H1 (cell line): ENCODE results near the gene EEF1AKMT3. TPM values are rescaled to one million over a fixed set of nuclear protein-coding genes. Genes with fewer than 3 reads are reported as not detected.

Source experiments
- CTCF ChIA-PET: fragments of 300-600 bp; sonication (Branson Sonifier 250); formaldehyde crosslinking; loops from one replicate; lab custom pipeline; 2021; ENCODE audit not compliant: partially characterized antibody; lab: Charles Lee
- POLR2A ChIA-PET: fragments of 300-600 bp; sonication (Branson Sonifier 250); formaldehyde crosslinking; loops from one replicate; lab custom pipeline; 2021; ENCODE audit warnings: inconsistent platforms; ENCODE audit not compliant: partially characterized antibody; lab: Charles Lee
- DNase-seq, 2 experiments: peaks; one replicate each; pipeline versions ENCODE4 v3.0.0 to v3.0.0-alpha.2; 2010 to 2022; ENCODE audit warnings: low spot score in 2 of 2, low read depth in 1 of 2, mixed read lengths in 1 of 2
- FAIRE-seq: peaks from 2 replicates; lab custom pipeline; 2011; peaks lifted over from hg19 to GRCh38; lab: Jason Lieb, UNC
- H2AFZ ChIP-seq: 2 replicates; pipeline ENCODE4 v1.8.1; 2012; ENCODE audit warnings: low read length, inconsistent platforms
- H2AK5ac ChIP-seq: 2 replicates; pipeline ENCODE4 v1.6.1; 2013; ENCODE audit warnings: low read depth, low read length
- H2BK120ac ChIP-seq: replicated peaks from 2 replicates; pipeline ENCODE3; 2013; ENCODE audit warnings: low read depth, low read length, inconsistent platforms
- H2BK12ac ChIP-seq: 2 replicates; pipeline ENCODE4 v1.6.1; 2013; ENCODE audit warnings: low read depth, low read length
- H2BK15ac ChIP-seq: 2 replicates; pipeline ENCODE4 v1.6.1; 2013; ENCODE audit warnings: low read length
- H2BK20ac ChIP-seq: 2 replicates; pipeline ENCODE4 v1.6.1; 2013; ENCODE audit warnings: low read length
- H2BK5ac ChIP-seq: 2 replicates; pipeline ENCODE4 v1.6.1; 2013; ENCODE audit warnings: low read depth, low read length
- H3K14ac ChIP-seq: 2 replicates; pipeline ENCODE4 v1.6.1; 2013; ENCODE audit warnings: inconsistent platforms; ENCODE audit not compliant: insufficient read length
- H3K18ac ChIP-seq: 2 replicates; pipeline ENCODE4 v1.6.1; 2013; ENCODE audit warnings: low read length; ENCODE audit errors: extremely low read depth
- H3K23ac ChIP-seq: 2 replicates; pipeline ENCODE4 v1.6.1; 2013; ENCODE audit warnings: inconsistent platforms; ENCODE audit not compliant: insufficient read length
- H3K23me2 ChIP-seq: 2 replicates; pipeline ENCODE4 v1.6.1; 2013; ENCODE audit warnings: low read depth, low read length
- H3K27ac ChIP-seq: 2 replicates; pipeline ENCODE4 v1.6.1; 2011; ENCODE audit warnings: low read depth, low read length, inconsistent platforms
- H3K27me3 ChIP-seq, 4 experiments: replicated peaks in 1 of 4; 1 replicate in 1 of 4; 2 replicates in 3 of 4; pipeline versions ENCODE4 v1.6.1 to v1.8.1; 2011 to 2013; ENCODE audit warnings: low read length in 3 of 4, mild to moderate bottlenecking in 3 of 4, inconsistent platforms in 2 of 4, mixed read lengths in 2 of 4, moderate library complexity in 1 of 4; ENCODE audit not compliant: control insufficient read depth in 3 of 4, insufficient read depth in 3 of 4; ENCODE audit errors: extremely low read depth in 1 of 4
- H3K36me3 ChIP-seq, 4 experiments: 2 replicates each; pipeline versions ENCODE4 v1.6.1 to v1.8.1; 2011 to 2013; ENCODE audit warnings: mild to moderate bottlenecking in 4 of 4, low read length in 3 of 4, moderate library complexity in 2 of 4, control low read depth in 1 of 4, inconsistent platforms in 1 of 4; ENCODE audit not compliant: insufficient read depth in 4 of 4, control insufficient read depth in 2 of 4
- H3K4ac ChIP-seq: replicated peaks from 2 replicates; pipeline ENCODE3; 2013; ENCODE audit warnings: low read length, low read depth, mixed read lengths, inconsistent platforms; ENCODE audit not compliant: insufficient read length
- H3K4me1 ChIP-seq, 4 experiments: replicated peaks in 1 of 4; 1 replicate in 1 of 4; 2 replicates in 3 of 4; pipeline versions ENCODE4 v1.6.1 to v1.8.1; 2011 to 2013; ENCODE audit warnings: low read length in 3 of 4, inconsistent platforms in 2 of 4, mixed read lengths in 1 of 4; ENCODE audit not compliant: insufficient read depth in 4 of 4, control insufficient read depth in 3 of 4
- H3K4me2 ChIP-seq, 2 experiments: 2 replicates each; pipeline versions ENCODE4 v1.6.1 to v1.8.1; 2011 to 2013; ENCODE audit warnings: low read depth in 2 of 2, low read length in 2 of 2, control low read depth in 1 of 2, inconsistent platforms in 1 of 2, mild to moderate bottlenecking in 1 of 2; ENCODE audit not compliant: insufficient read depth in 1 of 2
- H3K4me3 ChIP-seq, 4 experiments: fragments of 200-600, 300-600 bp in 1 of 4; sonication (generic), shearing (Covaris generic), sonication (Bioruptor Twin) in 1 of 4; 2 replicates each; pipeline versions ENCODE4 v1.5.1 to v1.8.1; 2011 to 2016; ENCODE audit warnings: low read length in 4 of 4, low read depth in 3 of 4, control low read depth in 2 of 4, inconsistent platforms in 2 of 4, mild to moderate bottlenecking in 2 of 4, mixed read lengths in 1 of 4, moderate library complexity in 1 of 4; ENCODE audit not compliant: insufficient read depth in 2 of 4; ENCODE audit errors: extremely low read depth in 1 of 4
- H3K56ac ChIP-seq: replicated peaks from 2 replicates; pipeline ENCODE3; 2013; ENCODE audit warnings: low read depth, mild to moderate bottlenecking, mixed read lengths, low read length, inconsistent platforms; ENCODE audit not compliant: insufficient read length
- H3K79me1 ChIP-seq: 2 replicates; pipeline ENCODE4 v1.6.1; 2013; ENCODE audit warnings: low read depth, low read length, control low read depth
- H3K79me2 ChIP-seq, 2 experiments: 2 replicates each; pipeline versions ENCODE4 v1.6.1 to v1.8.1; 2012 to 2013; ENCODE audit warnings: low read length in 2 of 2, mild to moderate bottlenecking in 2 of 2, inconsistent platforms in 1 of 2; ENCODE audit not compliant: insufficient read depth in 2 of 2, control insufficient read depth in 1 of 2
- H3K9ac ChIP-seq, 4 experiments: replicated peaks in 1 of 4; 1 replicate in 1 of 4; 2 replicates in 3 of 4; pipeline versions ENCODE4 v1.6.1 to v1.8.1; 2011 to 2013; ENCODE audit warnings: low read depth in 3 of 4, low read length in 3 of 4, control low read depth in 2 of 4, mild to moderate bottlenecking in 2 of 4, moderate library complexity in 2 of 4, inconsistent platforms in 1 of 4; ENCODE audit errors: extremely low read depth in 1 of 4
- H3K9me3 ChIP-seq, 2 experiments: 2 replicates each; pipeline versions ENCODE4 v1.6.1 to v1.8.1; 2012 to 2013; ENCODE audit warnings: mild to moderate bottlenecking in 2 of 2, moderate library complexity in 2 of 2, control low read depth in 1 of 2, inconsistent platforms in 1 of 2, low read depth in 1 of 2, low read length in 1 of 2, mixed read lengths in 1 of 2; ENCODE audit not compliant: insufficient read depth in 2 of 2
- H4K20me1 ChIP-seq, 2 experiments: replicated peaks in 1 of 2; 2 replicates each; pipeline versions ENCODE3 to v1.8.1; 2011 to 2013; ENCODE audit warnings: inconsistent platforms in 2 of 2, low read length in 2 of 2, mild to moderate bottlenecking in 1 of 2; ENCODE audit not compliant: insufficient read depth in 2 of 2, control insufficient read depth in 1 of 2
- H4K5ac ChIP-seq: 2 replicates; pipeline ENCODE4 v1.6.1; 2013; ENCODE audit warnings: low read length, low read depth, mixed read lengths, inconsistent platforms; ENCODE audit not compliant: insufficient read length
- H4K8ac ChIP-seq: 2 replicates; pipeline ENCODE4 v1.8.0; 2013; ENCODE audit warnings: mild to moderate bottlenecking, moderate library complexity, low read length, inconsistent platforms; ENCODE audit not compliant: insufficient read depth; ENCODE audit errors: extremely low read depth
- H4K91ac ChIP-seq: replicated peaks from 2 replicates; pipeline ENCODE3; 2013; ENCODE audit warnings: low read length, mixed read lengths, inconsistent platforms; ENCODE audit not compliant: insufficient read length
- CHD1 ChIP-seq: IDR thresholded peaks from 2 replicates; pipeline ENCODE4 v1.6.1; 2012; ENCODE audit warnings: low read depth, low read length, improper control_type of control experiment
- EZH2 ChIP-seq: fragments of 200-600 bp; sonication (generic); IDR thresholded peaks from 2 replicates; pipeline ENCODE4 v1.7.1; 2012; ENCODE audit warnings: low read depth, mild to moderate bottlenecking, moderate library complexity, low read length, inconsistent platforms; ENCODE audit not compliant: severe bottlenecking
- GTF2F1 ChIP-seq: IDR thresholded peaks from 2 replicates; pipeline ENCODE4 v1.6.1; 2012; ENCODE audit warnings: low read depth, low read length, improper control_type of control experiment, borderline replicate concordance
- NANOG ChIP-seq: IDR thresholded peaks from 2 replicates; pipeline ENCODE4 v1.6.1; 2011; ENCODE audit warnings: low read length, low read depth, mild to moderate bottlenecking, inconsistent platforms; ENCODE audit not compliant: insufficient read depth, poor library complexity, severe bottlenecking
- SIX5 ChIP-seq: IDR thresholded peaks from 2 replicates; pipeline ENCODE4 v1.6.1; 2011; ENCODE audit warnings: mild to moderate bottlenecking, low read depth, low read length
- SP1 ChIP-seq: IDR thresholded peaks from 2 replicates; pipeline ENCODE4 v1.6.1; 2011; ENCODE audit warnings: low read depth, low read length
- TAF1 ChIP-seq: IDR thresholded peaks from 2 replicates; pipeline ENCODE4 v1.6.1; 2011; ENCODE audit warnings: mild to moderate bottlenecking, low read depth, low read length
- TAF7 ChIP-seq: optimal IDR thresholded peaks from 2 replicates; pipeline ENCODE3; 2011; ENCODE audit warnings: low read depth, mild to moderate bottlenecking, inconsistent platforms, low read length, moderate library complexity, borderline replicate concordance
- TEAD4 ChIP-seq: IDR thresholded peaks from 2 replicates; pipeline ENCODE4 v1.6.1; 2012; ENCODE audit warnings: low read depth, low read length, inconsistent platforms, mixed read lengths
- WGBS, 2 experiments: shearing (Covaris generic) in 1 of 2; methylation state at CpG; one replicate each; pipeline versions ENCODE4 v1.1.6 to v1.1.7; 2013 to 2015; ENCODE audit warnings: low lambda C conversion rate in 2 of 2, mixed read lengths in 2 of 2, inconsistent platforms in 1 of 2, low coverage in 1 of 2, missing lambda C conversion rate in 1 of 2; ENCODE audit not compliant: insufficient replicate concordance in 2 of 2, insufficient coverage in 1 of 2, insufficient read length in 1 of 2; ENCODE audit errors: extremely low coverage in 1 of 2, missing lambda C conversion rate in 1 of 2; 5-methylcytosine and 5-hydroxymethylcytosine counted together
- polyA plus RNA-seq, 7 experiments: library from polyadenylated mRNA; depleted of rRNA in 3 of 7; stranded (reverse) in 5 of 7; unstranded in 2 of 7; fragments of >200 nt in 5 of 7; fragments of 200-250 nt in 2 of 7; gene quantifications; 1 replicate in 5 of 7; 2 replicates in 1 of 7; 4 replicates in 1 of 7; pipeline versions ENCODE4 v1.2.1 to v1.2.3, GENCODE V29; 2011 to 2013; ENCODE audit warnings: missing spikeins in 2 of 7, mixed read lengths in 2 of 7
- total RNA-seq: library from RNA; stranded (reverse); fragmentation: NEBNext Ultra II Directional; extraction: Animal tissue kit (Norgen Biotek cat#: 25700); gene quantifications from 2 replicates; pipeline ENCODE4 v1.2.1, GENCODE V29; 2021

The EEF1AKMT3 gene
- total and polyA plus RNA-seq, 2 of the 8 experiments (the other 6 are each of a cell fraction or from before 2014, with no cell fraction given), result 3.1 to 4.4 TPM

GRCh38 chr12:57753756-57754337 lies 18.6 kb upstream of the EEF1AKMT3 start:
- Histone ChIP-seq H3K79me2 (peaks cover 12 to 20% of the 10 kb centered on the region in 2 experiments), H3K36me3 (peaks cover 10 to 21% (median 15%) of the 10 kb centered on the region in 4 experiments), H3K23ac (no peak overlapping the region), H3K18ac (no peak overlapping the region), H3K9me3 (no peaks in the 10 kb centered on the region), H3K4me2 (peak overlapping the region; percentile 99; a peak in 3 of 4 replicates)
- CTCF ChIA-PET, result interaction anchor here (0.7 to 1.4 kb wide), 5 partner anchors 9 to 134 kb away, joined by 3 to 6 read pairs (median 3); partner anchors contain the start of gene TSPAN31
- WGBS, 2 experiments, result 18% methylated on average over 1 of the region's 1 CpG; no CpG with 5 or more reads in 1 of the 2 experiments
- no peak for DNase-seq
- TF ChIP-seq TEAD4, result no peak
- no peak for TF ChIP-seq EZH2
- TF ChIP-seq TAF1, result no peak
- no peak for TF ChIP-seq CHD1
- no peak for TF ChIP-seq SIX5
- TF ChIP-seq NANOG, result no peak
- no peak for TF ChIP-seq TAF7
- TF ChIP-seq SP1, result no peak
- TF ChIP-seq GTF2F1, result no peak
- TF ChIP-seq, all 59 proteins: peak for 0
- Histone ChIP-seq H3K9ac (no peak overlapping the region), H4K8ac (no peak overlapping the region), H3K23me2 (peaks cover 18% of the 10 kb centered on the region), H2BK20ac (no peak overlapping the region), H3K27ac (no peak overlapping the region), H2AK5ac (no peak overlapping the region), H3K4me3 (peak overlapping the region; percentile 79 to 96 (median 81); a peak in 6 of 8 replicates), H3K56ac (no peak overlapping the region), H2BK5ac (no peak overlapping the region), H3K4ac (no peak overlapping the region), H2BK15ac (no peak overlapping the region), H3K27me3 (peaks cover 8 to 33% (median 26%) of the 10 kb centered on the region in 4 experiments), H2BK120ac (no peak overlapping the region), H4K5ac (no peak overlapping the region), H2AFZ (no peak overlapping the region), H3K4me1 (peaks cover 3 to 26% (median 7%) of the 10 kb centered on the region in 4 experiments; a peak in 6 of 7 replicates), H3K79me1 (peaks cover 15% of the 10 kb centered on the region; the same call in 1 of the 2 replicates), H4K91ac (no peak overlapping the region), H3K14ac (no peak overlapping the region), H2BK12ac (no peak overlapping the region), H4K20me1 (peaks cover 3 to 6% of the 10 kb centered on the region in 2 experiments)
- no peak for FAIRE-seq
- POLR2A ChIA-PET, result interaction anchor here (0.7 to 3.3 kb wide), 9 partner anchors 9 to 93 kb away, joined by 3 to 25 read pairs (median 4); partner anchors contain the start of genes CTDSP2, CYP27B1, EEF1AKMT3 and METTL1
